Islet of Langerhans (tissue), 1 donor: ENCODE data around the gene MGAT3.

ENCODE experiments used
- FAIRE-seq: peaks from one replicate; lab custom pipeline; 2011; peaks lifted over from hg19 to GRCh38; lab: Jason Lieb, UNC

MGAT3 gene

DNA sequence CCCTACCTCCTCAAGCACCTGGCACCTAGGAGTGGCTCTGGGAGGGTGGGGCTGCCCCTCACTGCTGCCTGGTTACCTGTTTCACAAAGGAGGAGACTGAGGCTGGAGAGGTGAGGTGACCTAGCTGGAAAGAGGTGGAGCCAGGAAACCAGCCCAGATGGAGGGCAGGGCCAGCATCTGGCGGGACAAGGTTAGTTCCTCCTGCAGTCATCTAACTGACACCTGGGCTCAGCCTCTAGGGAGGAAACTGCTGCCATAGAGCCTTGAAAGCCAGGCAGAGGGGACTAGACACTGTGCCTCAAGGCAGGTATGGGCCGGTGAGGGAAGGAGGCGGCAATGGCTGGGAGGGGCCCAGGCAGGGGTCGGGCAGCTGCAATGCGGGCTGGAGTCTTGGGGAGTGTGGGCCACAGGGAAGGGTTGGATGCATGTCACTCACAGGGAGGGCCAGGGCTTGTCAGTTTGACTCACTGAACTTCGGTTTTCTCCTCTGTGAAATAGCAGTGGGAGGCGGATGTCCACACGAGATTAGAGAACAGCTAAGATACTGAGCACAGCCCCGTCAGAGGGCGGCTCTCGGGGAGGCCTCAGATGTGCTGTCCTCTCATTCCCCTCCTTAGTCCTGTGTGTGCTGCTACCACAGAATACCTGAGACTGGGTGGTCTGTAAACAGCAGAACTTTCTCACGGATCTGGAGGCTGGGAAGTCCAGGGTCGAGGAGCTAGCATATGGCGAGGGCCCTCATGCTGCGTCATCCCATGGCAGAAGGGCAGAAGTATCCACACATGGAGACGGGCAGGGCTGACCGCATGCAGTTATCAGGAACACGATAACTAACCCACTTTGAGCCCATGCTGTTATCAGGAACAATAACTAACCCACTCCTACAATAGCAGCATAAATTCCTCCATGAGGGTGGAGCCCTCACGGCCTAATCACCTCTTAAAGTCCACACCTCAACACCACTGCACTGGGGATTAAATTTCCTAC is 16.1 kb downstream of the MGAT3 start:
- FAIRE-seq: no peak

DNA sequence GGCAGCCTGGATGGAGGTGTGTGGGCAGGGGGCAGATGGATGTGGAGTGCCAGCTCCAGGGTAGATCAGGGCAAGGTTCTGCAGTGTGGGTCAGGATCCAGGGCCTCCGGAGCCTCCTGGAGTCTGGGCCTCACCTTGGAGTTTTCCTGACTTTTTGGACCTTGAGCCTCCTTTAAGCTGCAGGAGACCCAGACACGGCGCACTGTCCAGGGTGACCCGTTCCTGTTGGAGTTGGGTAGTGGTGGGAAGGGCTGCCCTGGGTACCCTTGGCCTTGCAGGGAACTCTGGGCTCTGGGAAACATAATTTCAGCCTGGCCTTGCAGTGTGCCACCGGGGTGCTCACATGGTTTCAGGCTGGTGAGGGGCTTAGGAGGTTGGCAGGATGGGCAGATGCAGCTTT is 17.0 kb downstream of the MGAT3 start:
- no peak for FAIRE-seq

DNA sequence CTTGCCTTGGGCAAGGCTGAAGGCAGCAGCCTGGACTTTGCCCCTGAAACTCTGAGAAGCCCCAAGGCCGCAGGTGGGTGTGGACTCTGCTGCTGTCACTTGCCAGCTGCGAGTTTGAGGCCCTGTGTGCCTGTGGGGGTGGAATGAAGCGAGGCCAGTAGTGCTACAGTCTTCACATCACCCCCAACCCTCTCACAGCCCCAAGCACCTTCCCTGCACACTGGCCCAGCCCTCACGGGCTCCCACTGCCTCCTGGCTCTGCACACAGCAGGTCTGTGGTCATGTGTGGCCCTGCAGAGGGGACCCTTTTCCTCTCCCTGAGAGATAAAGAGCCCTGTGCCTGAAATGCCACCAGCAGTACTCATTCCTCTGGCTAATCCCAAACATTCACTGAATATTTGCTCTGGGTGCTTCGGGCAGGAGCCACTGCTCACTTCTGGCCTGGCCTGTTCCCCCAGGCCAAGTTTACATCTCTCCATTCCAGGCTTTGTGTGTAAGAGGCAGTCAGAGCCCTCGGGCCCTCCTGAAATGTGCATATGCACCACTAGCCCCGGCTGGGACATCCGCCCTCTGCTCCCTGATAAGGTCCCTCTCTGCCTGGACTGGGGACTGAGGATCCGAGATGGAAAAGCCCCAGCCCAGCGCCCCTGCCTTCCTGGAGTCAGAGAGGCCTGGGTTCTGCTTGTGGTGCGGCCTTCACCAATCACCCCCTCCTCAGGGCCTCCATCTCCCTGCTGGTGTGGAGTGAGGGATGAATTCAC is 17.7 kb downstream of the MGAT3 start:
- FAIRE-seq: no peak

DNA sequence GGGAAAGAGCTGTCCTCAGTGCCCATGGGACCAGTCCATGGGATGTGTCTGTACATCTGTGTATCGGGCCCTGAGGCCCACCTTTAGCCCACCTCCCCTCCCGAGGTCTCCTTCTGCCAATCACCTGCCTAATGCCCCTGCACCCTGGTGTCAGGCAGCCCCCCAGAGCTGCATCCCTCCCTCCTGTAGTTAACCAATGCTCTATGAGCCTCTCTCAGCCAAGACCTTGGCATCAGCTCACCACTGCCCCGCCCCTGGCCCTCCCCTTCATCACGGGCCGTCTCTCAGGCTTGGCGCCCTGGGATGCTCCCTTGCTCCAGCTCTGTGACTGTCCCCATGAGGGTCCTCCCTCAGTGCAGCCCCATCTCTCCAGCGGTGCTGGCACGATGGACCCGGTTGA is 18.5 kb downstream of the MGAT3 start:
- no peak for FAIRE-seq

DNA sequence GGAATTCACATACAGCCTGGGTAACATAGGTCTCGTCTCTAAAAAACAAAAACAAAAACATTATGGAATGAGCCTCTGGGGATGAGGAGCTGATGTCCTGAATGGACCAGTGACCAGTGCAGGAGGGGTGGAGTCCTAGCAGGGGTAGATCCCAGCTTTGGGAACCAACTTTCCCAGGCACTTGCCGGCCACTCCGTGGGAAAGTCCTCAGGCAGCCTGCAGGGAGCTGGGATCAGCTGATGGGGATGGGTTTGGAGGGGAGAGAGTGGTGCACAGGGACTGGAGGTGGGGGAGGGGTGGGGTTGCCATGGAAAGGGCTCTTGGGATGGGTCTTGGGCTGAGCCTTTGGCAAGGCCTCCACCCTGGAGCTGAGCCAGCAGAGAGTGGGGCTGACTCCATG is 19.1 kb downstream of the MGAT3 start:
- no peak for FAIRE-seq

DNA sequence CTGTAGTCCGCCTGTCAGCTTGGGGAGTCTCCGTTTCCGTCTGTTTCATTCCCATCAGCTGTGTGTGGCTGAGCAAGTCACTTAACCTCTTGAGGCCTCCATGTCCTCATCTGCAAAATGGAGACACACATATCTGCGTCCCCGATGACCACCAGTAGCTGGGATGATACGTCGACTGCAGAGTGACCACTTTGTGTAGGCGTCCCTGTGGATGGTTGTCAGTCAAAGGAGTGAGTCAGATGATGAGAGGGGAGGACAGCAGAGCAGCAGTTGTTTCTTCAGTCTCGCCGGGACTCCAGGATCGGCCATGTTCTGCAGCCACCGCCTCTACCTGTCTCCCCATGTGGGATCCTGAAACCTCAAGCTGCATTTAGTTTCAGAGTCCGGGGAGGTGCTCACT is 19.9 kb downstream of the MGAT3 start:
- no peak for FAIRE-seq

DNA sequence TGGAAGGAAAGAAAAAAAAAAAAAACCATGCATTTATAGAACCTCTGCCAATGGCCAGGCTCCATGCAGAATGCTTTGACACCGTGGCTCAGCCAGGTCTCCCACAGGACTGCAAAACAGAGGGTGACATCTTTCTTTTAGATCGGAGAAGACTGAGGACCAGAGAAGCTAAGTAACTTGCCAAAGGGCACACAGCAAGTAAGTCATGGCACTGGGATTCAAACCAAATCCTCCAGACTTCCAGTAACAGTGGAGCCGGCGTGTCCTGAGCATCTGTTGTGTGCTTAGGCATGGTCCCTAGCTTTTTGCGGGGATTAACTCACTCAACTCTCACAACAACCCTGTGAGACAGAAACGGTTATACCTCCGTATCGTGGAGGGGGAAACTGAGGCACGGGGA is 20.7 kb downstream of the MGAT3 start:
- no peak for FAIRE-seq

- FAIRE-seq: no peak
These were observed 21.6 kb downstream of the MGAT3 start for GRCh38 chr22:39478441-39478850.

GRCh38 chr22:39479254-39479653 is 22.4 kb downstream of the MGAT3 start:
- no peak for FAIRE-seq

DNA sequence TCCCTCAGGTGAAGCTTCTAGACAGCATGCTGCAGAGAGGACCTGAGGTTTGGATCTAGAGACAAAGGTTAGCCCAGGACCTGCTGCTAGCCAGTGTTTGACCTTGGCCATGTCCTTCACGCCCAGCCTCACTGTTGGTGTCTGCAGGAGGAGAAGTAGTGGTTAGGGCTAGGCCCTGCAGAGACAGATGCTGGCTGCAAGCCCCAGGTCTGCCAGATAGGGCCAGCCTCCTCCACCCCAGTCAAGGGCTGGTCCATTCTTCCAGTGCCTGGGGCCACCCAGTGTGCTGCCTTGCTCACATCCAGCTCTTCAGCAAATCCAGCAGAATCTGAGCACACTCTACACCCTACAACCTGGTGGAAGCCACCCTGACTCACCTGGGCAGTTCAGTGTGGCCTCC is 23.7 kb downstream of the MGAT3 start:
- no peak for FAIRE-seq

- no peak for FAIRE-seq
These were observed 24.2 kb downstream of the MGAT3 start for GRCh38 chr22:39481054-39481453.

DNA sequence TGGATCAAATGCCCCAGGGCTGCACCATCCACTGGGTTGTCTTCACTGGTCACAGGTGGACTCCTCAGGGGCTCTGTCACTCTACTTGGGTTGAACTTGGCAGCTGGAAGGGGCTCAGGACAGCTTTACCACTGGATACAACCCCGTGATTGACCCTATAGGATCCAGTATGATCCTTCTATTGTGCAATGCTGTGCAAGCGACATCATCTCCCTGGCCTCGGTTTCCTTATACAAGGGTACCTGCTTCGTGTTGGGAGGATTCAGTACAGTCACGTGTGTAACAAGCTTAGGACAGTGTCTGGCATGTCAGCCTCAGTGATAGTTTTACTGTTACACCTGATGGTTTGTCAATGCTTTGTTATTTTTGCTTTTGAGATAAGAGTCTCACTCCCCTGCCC is 24.8 kb downstream of the MGAT3 start:
- no peak for FAIRE-seq

GRCh38 chr22:39482768-39483167 is 26.0 kb downstream of the MGAT3 start:
- no peak for FAIRE-seq

- FAIRE-seq: no peak
These were observed 30.4 kb downstream of the MGAT3 start for GRCh38 chr22:39486951-39487825.

GRCh38 chr22:39487826-39488520 is 31.2 kb downstream of the MGAT3 start:
- FAIRE-seq: no peak

- no peak for FAIRE-seq
These were observed 31.8 kb downstream of the MGAT3 start for GRCh38 chr22:39488563-39489083.

- no peak for FAIRE-seq
These were observed 32.6 kb downstream of the MGAT3 start for GRCh38 chr22:39489094-39490068.

GRCh38 chr22:39490135-39490798 is 33.5 kb downstream of the MGAT3 start:
- FAIRE-seq: peak; percentile 94

DNA sequence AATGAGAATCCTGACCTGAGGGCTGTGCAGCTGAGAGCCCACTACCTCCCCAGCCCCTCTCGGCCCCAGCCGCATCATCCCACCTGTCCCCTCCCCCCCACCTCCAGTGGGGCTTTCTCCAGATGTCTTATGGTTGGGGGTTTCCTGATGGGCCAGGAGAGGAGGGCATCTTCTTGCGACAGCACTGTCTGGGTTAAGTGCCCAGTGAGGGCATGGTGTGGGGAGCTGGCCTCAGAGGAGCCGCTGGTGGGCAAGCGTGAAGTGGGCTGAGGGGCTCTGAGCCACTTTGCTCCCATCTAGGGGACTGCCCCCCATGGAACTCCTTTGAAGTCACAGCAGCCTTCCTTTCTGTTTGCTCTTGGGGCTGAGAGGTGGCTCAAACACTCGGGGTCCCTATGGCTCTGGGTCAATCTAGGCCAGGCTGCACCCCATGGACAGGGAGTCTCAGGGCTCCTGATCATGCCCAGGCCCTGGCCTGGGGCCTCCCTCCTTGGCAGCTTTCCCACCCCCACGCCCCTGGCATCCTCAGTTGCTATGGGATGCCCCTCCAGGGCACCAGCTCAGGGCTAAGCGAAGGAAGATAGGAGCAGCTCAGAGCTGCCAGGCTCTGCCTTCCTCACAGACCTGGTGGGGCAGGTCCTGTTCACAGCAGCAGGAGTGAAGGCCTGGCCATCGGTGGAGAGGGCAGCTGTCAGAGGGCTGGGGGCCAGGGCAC is 34.3 kb downstream of the MGAT3 start:
- FAIRE-seq: no peak
